IMR-90 (cell line): ENCODE data around the gene CLIC5. TPM values are rescaled to one million over a fixed set of nuclear protein-coding genes. Genes with fewer than 3 reads are reported as not detected.

ENCODE experiments used
- ATAC-seq: fragments of 200-7000 bp; cut with Tn5 transposase; 2 replicates; pipeline ENCODE4 v1.9.1; 2020; ENCODE audit warnings: low read depth, mild to moderate bottlenecking, moderate library complexity
- BruUV-seq: library from RNA; stranded (reverse); fragments of 400-500 nt; replicated peaks from 2 replicates; lab custom pipeline; 2021; lab: Mats Ljungman, UMichigan
- CTCF ChIA-PET: fragments of 300-600 bp; formaldehyde crosslinking; extraction: SDS; loops from one replicate; lab custom pipeline; 2021; ENCODE audit warnings: antibody characterized with exemption; lab: Yijun Ruan, JAX
- POLR2A ChIA-PET: fragments of 300-600 bp; sonication (Branson Sonifier 250); formaldehyde crosslinking; loops from one replicate; lab custom pipeline; 2022; ENCODE audit warnings: antibody characterized with exemption; ENCODE audit not compliant: unreplicated experiment; lab: Charles Lee
- DNase-seq: peaks from one replicate; pipeline ENCODE4 v3.0.0; 2013
- H2AFZ ChIP-seq: replicated peaks from 2 replicates; pipeline ENCODE3; 2013; ENCODE audit warnings: low read length, mild to moderate bottlenecking; ENCODE audit not compliant: poor library complexity
- H2AK5ac ChIP-seq: 2 replicates; pipeline ENCODE4 v1.6.1; 2013; ENCODE audit warnings: low read depth, low read length, inconsistent platforms
- H2AK9ac ChIP-seq: replicated peaks from 2 replicates; pipeline ENCODE3; 2013; ENCODE audit warnings: mild to moderate bottlenecking, low read depth, low read length, moderate library complexity; ENCODE audit not compliant: poor library complexity
- H2BK120ac ChIP-seq: 2 replicates; pipeline ENCODE4 v1.6.1; 2013; ENCODE audit warnings: low read depth, low read length, inconsistent platforms
- H2BK15ac ChIP-seq: 3 replicates; pipeline ENCODE4 v1.6.1; 2013; ENCODE audit warnings: low read depth, low read length, inconsistent platforms
- H2BK20ac ChIP-seq: 2 replicates; pipeline ENCODE4 v1.6.1; 2013; ENCODE audit warnings: low read depth, mild to moderate bottlenecking, inconsistent platforms, low read length, moderate library complexity
- H2BK5ac ChIP-seq: 2 replicates; pipeline ENCODE4 v1.6.1; 2013; ENCODE audit warnings: mild to moderate bottlenecking, low read depth, low read length, inconsistent platforms; ENCODE audit not compliant: poor library complexity, severe bottlenecking
- H3K14ac ChIP-seq: replicated peaks from 2 replicates; pipeline ENCODE4 v1.6.1; 2013; ENCODE audit warnings: low read depth, low read length, inconsistent platforms
- H3K18ac ChIP-seq: 2 replicates; pipeline ENCODE4 v1.6.1; 2013; ENCODE audit warnings: low read depth, low read length, control low read depth
- H3K23ac ChIP-seq: 2 replicates; pipeline ENCODE4 v1.6.1; 2013; ENCODE audit warnings: low read depth, low read length, inconsistent platforms
- H3K27ac ChIP-seq: 2 replicates; pipeline ENCODE4 v1.5.1; 2013; ENCODE audit warnings: mild to moderate bottlenecking, control low read depth, low read length; ENCODE audit not compliant: insufficient read depth
- H3K27me3 ChIP-seq: 2 replicates; pipeline ENCODE4 v1.6.1; 2013; ENCODE audit warnings: low read length; ENCODE audit not compliant: control insufficient read depth, insufficient read depth
- H3K36me3 ChIP-seq: 2 replicates; pipeline ENCODE4 v1.6.1; 2013; ENCODE audit warnings: low read length, mixed read lengths; ENCODE audit not compliant: control insufficient read depth, insufficient read depth
- H3K4ac ChIP-seq: 2 replicates; pipeline ENCODE4 v1.6.1; 2013; ENCODE audit warnings: low read depth, low read length, inconsistent platforms
- H3K4me1 ChIP-seq: 2 replicates; pipeline ENCODE4 v1.6.1; 2013; ENCODE audit warnings: low read length, mixed read lengths; ENCODE audit not compliant: control insufficient read depth, insufficient read depth
- H3K4me2 ChIP-seq: 2 replicates; pipeline ENCODE4 v1.6.1; 2013; ENCODE audit warnings: low read depth, mild to moderate bottlenecking, control low read depth, low read length, moderate library complexity
- H3K4me3 ChIP-seq: 2 replicates; pipeline ENCODE4 v1.5.1; 2013; ENCODE audit warnings: low read depth, mild to moderate bottlenecking, control low read depth, low read length, moderate library complexity; ENCODE audit not compliant: insufficient read depth
- H3K56ac ChIP-seq: 2 replicates; pipeline ENCODE4 v1.6.1; 2013; ENCODE audit warnings: low read length, inconsistent platforms; ENCODE audit not compliant: insufficient read depth; ENCODE audit errors: extremely low read depth
- H3K79me1 ChIP-seq, 2 experiments: 2 replicates each; pipeline ENCODE4 v1.6.1; 2013; ENCODE audit warnings: low read length in 2 of 2, inconsistent platforms in 1 of 2, low read depth in 1 of 2
- H3K9ac ChIP-seq: 2 replicates; pipeline ENCODE4 v1.6.1; 2013; ENCODE audit warnings: low read depth, low read length, control low read depth
- H3K9me1 ChIP-seq: 2 replicates; pipeline ENCODE4 v1.6.1; 2013; ENCODE audit warnings: low read length, inconsistent platforms; ENCODE audit not compliant: insufficient read depth
- H3K9me3 ChIP-seq: 2 replicates; pipeline ENCODE4 v1.6.1; 2013; ENCODE audit warnings: low read length; ENCODE audit not compliant: control insufficient read depth, insufficient read depth
- H4K20me1 ChIP-seq: 2 replicates; pipeline ENCODE4 v1.6.1; 2013; ENCODE audit warnings: low read length, inconsistent platforms; ENCODE audit not compliant: insufficient read depth
- H4K5ac ChIP-seq: 2 replicates; pipeline ENCODE4 v1.6.1; 2013; ENCODE audit warnings: mild to moderate bottlenecking, low read depth, low read length, control low read depth
- H4K8ac ChIP-seq, 2 experiments: 2 replicates each; pipeline ENCODE4 v1.6.1; 2013; ENCODE audit warnings: low read depth in 2 of 2, low read length in 2 of 2, control low read depth in 1 of 2, inconsistent platforms in 1 of 2
- H4K91ac ChIP-seq: 2 replicates; pipeline ENCODE4 v1.6.1; 2013; ENCODE audit warnings: low read depth, low read length, inconsistent platforms; ENCODE audit not compliant: insufficient read depth
- BHLHE40 ChIP-seq: fragments of 150-350 bp; IDR thresholded peaks from 2 replicates; pipeline ENCODE4 v1.6.1; 2016; ENCODE audit warnings: mild to moderate bottlenecking, low read depth, low read length
- CEBPB ChIP-seq: IDR thresholded peaks from 2 replicates; pipeline ENCODE4 v1.6.1; 2012; ENCODE audit warnings: low read depth, low read length, improper control_type of control experiment
- CHD1 ChIP-seq: IDR thresholded peaks from 2 replicates; pipeline ENCODE4 v1.6.1; 2012; ENCODE audit warnings: low read depth, low read length, improper control_type of control experiment
- MAZ ChIP-seq: IDR thresholded peaks from 2 replicates; pipeline ENCODE4 v1.6.1; 2012; ENCODE audit warnings: low read depth, mild to moderate bottlenecking, low read length, improper control_type of control experiment, moderate library complexity, borderline replicate concordance
- MXI1 ChIP-seq: IDR thresholded peaks from 2 replicates; pipeline ENCODE4 v1.6.1; 2012; ENCODE audit warnings: low read depth, mild to moderate bottlenecking, low read length, moderate library complexity, borderline replicate concordance
- RAD21 ChIP-seq: IDR thresholded peaks from 2 replicates; pipeline ENCODE4 v1.6.1; 2012; ENCODE audit warnings: low read length, improper control_type of control experiment
- RCOR1 ChIP-seq: IDR thresholded peaks from 2 replicates; pipeline ENCODE4 v1.6.1; 2012; ENCODE audit warnings: mild to moderate bottlenecking, low read length, improper control_type of control experiment; ENCODE audit not compliant: insufficient replicate concordance
- WGBS, 2 experiments: methylation state at CpG; one replicate each; pipeline versions ENCODE4 v1.1.5 to v1.1.7; 2013; ENCODE audit warnings: missing lambda C conversion rate in 2 of 2; ENCODE audit not compliant: insufficient read length in 1 of 2; ENCODE audit errors: extremely low coverage in 2 of 2; 5-methylcytosine and 5-hydroxymethylcytosine counted together
- dilution Hi-C: fragments of 300-500 bp; cut with HindIII; formaldehyde crosslinking; loops from one replicate; pipeline ENCODE4 v1.14.3; 2018; ENCODE audit warnings: low sequenced_read_pairs; ENCODE audit not compliant: unreplicated experiment
- in situ Hi-C: fragments of 300-500 bp; cut with MboI; formaldehyde crosslinking; loops from 3 replicates; pipeline ENCODE4 v1.14.3; 2019; ENCODE audit warnings: low sequenced_read_pairs, inconsistent platforms, mixed read lengths
- intact Hi-C: fragments of 100-400 bp; cut with micrococcal nuclease; formaldehyde crosslinking; loops from 2 replicates; pipeline ENCODE4 v1.10.0; 2022
- polyA plus RNA-seq, 3 experiments: library from polyadenylated mRNA; depleted of rRNA; stranded (reverse); fragments of >200 nt; gene quantifications; 2 replicates each; pipeline ENCODE4 v1.2.3, GENCODE V29; 2012; ENCODE audit warnings: low replicate concordance in 1 of 3
- total RNA-seq: library from RNA; depleted of rRNA; stranded (reverse); fragments of >200 nt; gene quantifications from 2 replicates; pipeline ENCODE4 v1.2.3, GENCODE V29; 2012
- TF ChIP-seq, protein P1 (sequence below): conservative IDR thresholded peaks from 2 replicates; pipeline ENCODE4 v1.5.1; 2012; ENCODE audit warnings: mild to moderate bottlenecking, low read depth, low read length, improper control_type of control experiment
- TF ChIP-seq, protein P2 (sequence below): fragments of 150-350 bp; IDR thresholded peaks from 2 replicates; pipeline ENCODE4 v1.6.1; 2017; ENCODE audit warnings: mild to moderate bottlenecking, antibody characterized with exemption, low read length, low read depth
- TF ChIP-seq, protein P3 (sequence below): fragments of 150-350 bp; IDR thresholded peaks from 2 replicates; pipeline ENCODE4 v1.6.1; 2016; ENCODE audit warnings: low read depth, mild to moderate bottlenecking, low read length, moderate library complexity, borderline replicate concordance

The CLIC5 gene
- total and polyA plus RNA-seq, 2 of the 4 experiments (the other 2 are of a cell fraction) = not detected

DNA sequence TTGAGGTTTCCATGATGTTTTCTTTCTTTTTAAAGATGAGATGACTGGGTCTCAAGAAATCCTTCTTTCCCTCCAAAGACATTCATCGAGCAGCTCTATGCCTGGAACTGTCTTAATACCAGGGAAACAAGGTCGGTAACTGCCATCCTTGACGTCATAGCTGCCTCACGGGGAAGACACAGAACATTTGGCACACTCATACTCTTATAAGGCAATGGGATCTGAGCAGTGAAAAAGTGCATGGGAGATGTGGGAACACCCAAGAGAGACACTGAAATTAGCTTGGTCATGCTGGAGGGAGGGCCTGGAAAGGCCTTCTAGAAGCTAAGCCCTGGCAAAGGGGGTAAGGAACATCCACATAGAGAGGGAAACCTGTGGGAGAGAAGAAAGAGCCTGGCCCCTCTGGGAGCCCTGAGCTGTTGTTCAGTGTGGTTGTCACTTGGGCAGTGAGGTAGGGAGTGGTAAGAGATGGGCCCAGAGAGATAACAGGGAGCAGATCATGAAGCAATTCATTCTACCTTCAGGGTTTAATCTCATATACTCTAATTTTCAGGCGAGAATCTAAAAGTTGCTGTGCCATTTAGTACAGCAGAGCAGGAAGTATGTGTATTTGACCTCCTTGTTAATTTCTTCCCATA lies 30.8 kb downstream of the CLIC5 start:
- TF ChIP-seq MAZ (no peak), RAD21 (no peak), MXI1 (no peak), BHLHE40 (no peak), CHD1 (no peak), RCOR1 (no peak), CEBPB (no peak)
- TF ChIP-seq, protein P1, sequence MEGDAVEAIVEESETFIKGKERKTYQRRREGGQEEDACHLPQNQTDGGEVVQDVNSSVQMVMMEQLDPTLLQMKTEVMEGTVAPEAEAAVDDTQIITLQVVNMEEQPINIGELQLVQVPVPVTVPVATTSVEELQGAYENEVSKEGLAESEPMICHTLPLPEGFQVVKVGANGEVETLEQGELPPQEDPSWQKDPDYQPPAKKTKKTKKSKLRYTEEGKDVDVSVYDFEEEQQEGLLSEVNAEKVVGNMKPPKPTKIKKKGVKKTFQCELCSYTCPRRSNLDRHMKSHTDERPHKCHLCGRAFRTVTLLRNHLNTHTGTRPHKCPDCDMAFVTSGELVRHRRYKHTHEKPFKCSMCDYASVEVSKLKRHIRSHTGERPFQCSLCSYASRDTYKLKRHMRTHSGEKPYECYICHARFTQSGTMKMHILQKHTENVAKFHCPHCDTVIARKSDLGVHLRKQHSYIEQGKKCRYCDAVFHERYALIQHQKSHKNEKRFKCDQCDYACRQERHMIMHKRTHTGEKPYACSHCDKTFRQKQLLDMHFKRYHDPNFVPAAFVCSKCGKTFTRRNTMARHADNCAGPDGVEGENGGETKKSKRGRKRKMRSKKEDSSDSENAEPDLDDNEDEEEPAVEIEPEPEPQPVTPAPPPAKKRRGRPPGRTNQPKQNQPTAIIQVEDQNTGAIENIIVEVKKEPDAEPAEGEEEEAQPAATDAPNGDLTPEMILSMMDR = no peak
- TF ChIP-seq, protein P2, sequence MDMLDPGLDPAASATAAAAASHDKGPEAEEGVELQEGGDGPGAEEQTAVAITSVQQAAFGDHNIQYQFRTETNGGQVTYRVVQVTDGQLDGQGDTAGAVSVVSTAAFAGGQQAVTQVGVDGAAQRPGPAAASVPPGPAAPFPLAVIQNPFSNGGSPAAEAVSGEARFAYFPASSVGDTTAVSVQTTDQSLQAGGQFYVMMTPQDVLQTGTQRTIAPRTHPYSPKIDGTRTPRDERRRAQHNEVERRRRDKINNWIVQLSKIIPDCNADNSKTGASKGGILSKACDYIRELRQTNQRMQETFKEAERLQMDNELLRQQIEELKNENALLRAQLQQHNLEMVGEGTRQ = no peak
- TF ChIP-seq, protein P3, sequence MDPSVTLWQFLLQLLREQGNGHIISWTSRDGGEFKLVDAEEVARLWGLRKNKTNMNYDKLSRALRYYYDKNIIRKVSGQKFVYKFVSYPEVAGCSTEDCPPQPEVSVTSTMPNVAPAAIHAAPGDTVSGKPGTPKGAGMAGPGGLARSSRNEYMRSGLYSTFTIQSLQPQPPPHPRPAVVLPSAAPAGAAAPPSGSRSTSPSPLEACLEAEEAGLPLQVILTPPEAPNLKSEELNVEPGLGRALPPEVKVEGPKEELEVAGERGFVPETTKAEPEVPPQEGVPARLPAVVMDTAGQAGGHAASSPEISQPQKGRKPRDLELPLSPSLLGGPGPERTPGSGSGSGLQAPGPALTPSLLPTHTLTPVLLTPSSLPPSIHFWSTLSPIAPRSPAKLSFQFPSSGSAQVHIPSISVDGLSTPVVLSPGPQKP = no peak
- Histone ChIP-seq H2BK15ac (no peak overlapping the region), H4K5ac (no peak overlapping the region), H3K4me3 (no peak overlapping the region), H4K20me1 (no peaks in the 10 kb centered on the region), H3K9me3 (no peaks in the 10 kb centered on the region), H3K4ac (no peak overlapping the region), H3K36me3 (no peaks in the 10 kb centered on the region), H2BK5ac (no peak overlapping the region), H3K4me2 (no peak overlapping the region), H4K91ac (no peak overlapping the region), H3K9ac (no peak overlapping the region), H3K4me1 (no peaks in the 10 kb centered on the region), H3K9me1 (no peaks in the 10 kb centered on the region), H3K27me3 (no peaks in the 10 kb centered on the region), H2BK20ac (no peak overlapping the region), H3K23ac (no peak overlapping the region), H4K8ac (no peak overlapping the region), H2AK5ac (no peak overlapping the region), H3K56ac (no peak overlapping the region), H3K79me1 (no peaks in the 10 kb centered on the region), H2BK120ac (no peak overlapping the region), H3K18ac (no peak overlapping the region), H2AK9ac (no peak overlapping the region), H2AFZ (no peak overlapping the region), H3K27ac (no peak overlapping the region), H3K14ac (no peak overlapping the region)
- intact Hi-C loops = no loop called here
- DNase-seq (no peak), ATAC-seq (no peak)
- dilution Hi-C loops = no loop called here
- CTCF ChIA-PET = no interaction called here
- POLR2A ChIA-PET = no interaction called here
- BruUV-seq = no TSS peak
- in situ Hi-C loops = no loop called here
- no CpG with 5 or more reads among the region's 5 CpGs for WGBS, 2 experiments
